HepG2 (cell line): Measurements from ENCODE around the gene C3orf18. TPM values are rescaled to one million over a fixed set of nuclear protein-coding genes. Genes with fewer than 3 reads are reported as not detected.

Experiments used
- BRCA1 ChIP-seq: sonication (generic); formaldehyde crosslinking; IDR thresholded peaks from 2 replicates; pipeline ENCODE4 v1.4.0; 2020; ENCODE audit warnings: missing genetic modification reagents
- BRD4 ChIP-seq: sonication (generic); formaldehyde crosslinking; IDR thresholded peaks from 2 replicates; pipeline ENCODE4 v1.4.0; 2020; ENCODE audit warnings: missing genetic modification reagents
- CSRNP2 ChIP-seq: sonication (generic); formaldehyde crosslinking; conservative IDR thresholded peaks from 2 replicates; pipeline ENCODE4 v1.8.0; 2022; ENCODE audit warnings: low read depth, missing genetic modification reagents
- ELF4 ChIP-seq: sonication (generic); formaldehyde crosslinking; IDR thresholded peaks from 2 replicates; pipeline ENCODE4 v1.5.0; 2020; ENCODE audit warnings: missing genetic modification reagents, mild to moderate bottlenecking, moderate library complexity, borderline replicate concordance
- GATAD1 ChIP-seq: IDR thresholded peaks from 2 replicates; pipeline ENCODE4 v1.6.1; 2016; ENCODE audit warnings: missing genetic modification reagents, missing compliant biosample characterization
- HMG20B ChIP-seq: conservative IDR thresholded peaks from 2 replicates; pipeline ENCODE4 v1.6.1; 2016; ENCODE audit warnings: missing genetic modification reagents, missing compliant biosample characterization
- HOMEZ ChIP-seq: IDR thresholded peaks from 2 replicates; pipeline ENCODE4 v1.6.1; 2016; ENCODE audit warnings: low read depth
- KDM2A ChIP-seq: sonication (generic); formaldehyde crosslinking; IDR thresholded peaks from 2 replicates; pipeline ENCODE4 v1.4.0; 2020; ENCODE audit warnings: low read depth, missing genetic modification reagents, borderline replicate concordance
- KLF16 ChIP-seq, 2 experiments: sonication (generic) in 1 of 2; formaldehyde crosslinking in 1 of 2; IDR thresholded peaks; 2 replicates each; pipeline versions ENCODE4 v1.6.1 to v1.8.0; 2016 to 2023; ENCODE audit warnings: missing genetic modification reagents in 2 of 2, missing compliant biosample characterization in 1 of 2
- MED13 ChIP-seq: sonication (generic); formaldehyde crosslinking; IDR thresholded peaks from 2 replicates; pipeline ENCODE4 v1.5.0; 2020; ENCODE audit warnings: missing genetic modification reagents
- POGK ChIP-seq: sonication (generic); formaldehyde crosslinking; conservative IDR thresholded peaks from 2 replicates; pipeline ENCODE4 v1.8.0; 2022; ENCODE audit warnings: mild to moderate bottlenecking, moderate library complexity, missing genetic modification reagents
- SMARCE1 ChIP-seq: fragments of 450-650 bp; IDR thresholded peaks from 2 replicates; pipeline ENCODE4 v1.6.1; 2017; ENCODE audit warnings: borderline replicate concordance
- SOX5 ChIP-seq: IDR thresholded peaks from 2 replicates; pipeline ENCODE4 v1.6.1; 2016; ENCODE audit warnings: borderline replicate concordance
- STAG1 ChIP-seq: sonication (generic); formaldehyde crosslinking; IDR thresholded peaks from 2 replicates; pipeline ENCODE4 v1.4.0; 2020; ENCODE audit warnings: missing genetic modification reagents
- TEAD2 ChIP-seq: sonication (generic); formaldehyde crosslinking; IDR thresholded peaks from 2 replicates; pipeline ENCODE4 v1.9.0; 2021; ENCODE audit warnings: missing genetic modification reagents
- ZKSCAN5 ChIP-seq: sonication (generic); formaldehyde crosslinking; IDR thresholded peaks from 2 replicates; pipeline ENCODE4 v1.5.1; 2020; ENCODE audit warnings: mild to moderate bottlenecking, missing genetic modification reagents
- ZNF362 ChIP-seq: sonication (generic); formaldehyde crosslinking; IDR thresholded peaks from 2 replicates; pipeline ENCODE4 v1.4.0; 2020; ENCODE audit warnings: missing genetic modification reagents, mild to moderate bottlenecking, borderline replicate concordance
- ZNF589 ChIP-seq: sonication (generic); formaldehyde crosslinking; conservative IDR thresholded peaks from 2 replicates; pipeline ENCODE4 v1.8.0; 2022; ENCODE audit warnings: mild to moderate bottlenecking, moderate library complexity, missing genetic modification reagents
- ZNF687 ChIP-seq: sonication (generic); formaldehyde crosslinking; IDR thresholded peaks from 2 replicates; pipeline ENCODE4 v1.5.1; 2020; ENCODE audit warnings: mild to moderate bottlenecking, missing genetic modification reagents, moderate library complexity
- polyA plus RNA-seq, 8 experiments: library from polyadenylated mRNA; depleted of rRNA in 3 of 8; stranded (reverse) in 7 of 8; unstranded in 1 of 8; fragments of >200 nt; fragmentation: Illumina TruSeq in 4 of 8; extraction: Trizol in 4 of 8; gene quantifications; 2 replicates each; pipeline versions ENCODE4 v1.2.1 to v1.2.3, GENCODE V29; 2011 to 2016; ENCODE audit warnings: low read depth in 4 of 8, missing spikeins in 1 of 8, mixed read lengths in 1 of 8; ENCODE audit not compliant: insufficient read depth in 1 of 8
- total RNA-seq, 5 experiments: library from RNA; depleted of rRNA; stranded (reverse); fragments of >200 nt; fragmentation: Illumina TruSeq; extraction: Trizol; gene quantifications; 2 replicates each; pipeline ENCODE4 v1.2.3, GENCODE V29; 2016; ENCODE audit warnings: low read depth in 1 of 5

C3orf18 gene
- total and polyA plus RNA-seq, 2 of the 13 experiments (the other 11 are each of a cell fraction or from before 2014, with no cell fraction given): 1.6 to 4.8 TPM

GRCh38 chr3:50616003-50616769, 48.6 kb upstream of the C3orf18 start (continued):
- no peak for TF ChIP-seq SMARCE1
- no peak for TF ChIP-seq ELF4 (CRISPR knock-in tag)
- no peak for TF ChIP-seq ZNF589 (CRISPR knock-in tag)
- TF ChIP-seq MED13 (CRISPR knock-in tag): 0 out of 2 replicates have a peak, but pooled peaks have one; percentile 9
- TF ChIP-seq CSRNP2 (CRISPR knock-in tag): no peak
- no peak for TF ChIP-seq SOX5
- TF ChIP-seq POGK (CRISPR knock-in tag): 0 out of 2 replicates have a peak, but pooled peaks have one; percentile 18
- no peak for TF ChIP-seq ZNF362 (CRISPR knock-in tag)
- TF ChIP-seq GATAD1 (CRISPR knock-in tag): peak; percentile 52; the same call in 1 of the 2 replicates
- TF ChIP-seq TEAD2: no peak
- peak; percentile 55; the same call in 1 of the 2 replicates for TF ChIP-seq KDM2A (CRISPR knock-in tag)
- TF ChIP-seq BRCA1 (CRISPR knock-in tag): no peak
- no peak for TF ChIP-seq BRD4 (CRISPR knock-in tag)
- no peak for TF ChIP-seq HOMEZ (CRISPR knock-in tag)
- TF ChIP-seq ZKSCAN5 (CRISPR knock-in tag): no peak
- peak; percentile 96 for TF ChIP-seq STAG1 (CRISPR knock-in tag)
- TF ChIP-seq KLF16 (CRISPR knock-in tag; IDR thresholded peaks at IDR 0.05): 0 out of 4 replicates have a peak, but pooled peaks of 1 of the 2 experiments have one; percentile 0
- peak; percentile 29; the same call in 1 of the 2 replicates for TF ChIP-seq ZNF687 (CRISPR knock-in tag)
- TF ChIP-seq HMG20B (CRISPR knock-in tag): no peak
